Measurements from ENCODE around the gene IFI30. TPM values are rescaled to one million over a fixed set of nuclear protein-coding genes. Genes with fewer than 3 reads are reported as not detected.
A peak's percentile ranks its signal among the peaks of the same experiment; 100 is the strongest.

The IFI30 gene
- total RNA-seq, 2 donors from 2014 or later: 10.1 to 25.8 TPM

DNA sequence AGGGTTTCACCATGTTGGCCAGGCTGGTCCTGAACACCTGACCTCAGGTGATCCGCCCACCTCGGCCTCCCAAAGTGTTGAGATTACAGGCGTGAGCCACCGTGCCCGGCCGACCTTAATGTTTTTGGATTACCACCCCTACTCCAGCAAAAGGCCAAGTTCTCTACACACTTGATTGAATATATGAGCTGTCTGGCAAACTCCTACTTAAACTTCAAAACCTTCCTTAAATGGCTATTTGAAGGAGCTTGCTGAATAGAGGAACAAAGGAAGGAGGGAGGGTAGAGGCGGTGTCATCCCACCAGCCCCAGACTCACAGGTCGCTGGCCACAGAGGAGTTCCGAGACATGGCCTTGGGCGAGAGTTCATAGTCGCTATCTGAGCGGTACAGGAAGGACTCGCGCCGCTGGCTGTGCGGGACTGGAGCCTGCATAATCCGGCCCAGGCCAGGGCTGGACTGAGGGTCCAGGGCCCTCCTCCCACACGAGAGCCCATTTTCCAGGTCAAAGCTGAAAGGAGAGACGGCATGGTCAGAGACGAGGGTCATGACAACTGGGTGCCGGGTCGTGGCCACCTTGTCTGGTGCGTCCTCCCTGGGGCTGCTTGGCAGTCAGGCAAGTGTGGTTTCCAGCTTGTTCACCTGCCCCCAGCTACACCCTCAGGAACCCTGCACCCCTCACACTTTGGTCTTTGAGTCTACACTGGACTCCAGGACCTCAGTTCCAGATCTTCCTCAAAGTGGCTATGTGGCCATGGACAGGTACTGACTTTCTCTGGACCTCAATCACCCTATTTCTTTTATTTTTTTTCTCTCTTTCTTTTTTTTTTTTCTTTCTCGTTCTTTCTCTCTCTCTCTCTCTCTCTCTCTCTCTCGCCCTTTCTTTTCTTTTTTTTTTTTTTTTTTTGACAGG lies 48.5 kb downstream of the IFI30 start:
- DNase-seq: no peak
- no peak for ATAC-seq
- no peak overlapping the region for H3K27ac Mint-ChIP-seq
- peaks cover 56% of the 10 kb centered on the region for H3K27me3 Mint-ChIP-seq
- H3K4me3 Mint-ChIP-seq: no peak overlapping the region
- H3K9me3 ChIP-seq (ENCODE audit: control insufficient read depth, low read length, poor library complexity, severe bottlenecking): no peaks in the 10 kb centered on the region
- H3K4me1 Mint-ChIP-seq: peaks cover 19% of the 10 kb centered on the region
- no peaks in the 10 kb centered on the region for H3K36me3 Mint-ChIP-seq (ENCODE audit: low read depth)

DNA sequence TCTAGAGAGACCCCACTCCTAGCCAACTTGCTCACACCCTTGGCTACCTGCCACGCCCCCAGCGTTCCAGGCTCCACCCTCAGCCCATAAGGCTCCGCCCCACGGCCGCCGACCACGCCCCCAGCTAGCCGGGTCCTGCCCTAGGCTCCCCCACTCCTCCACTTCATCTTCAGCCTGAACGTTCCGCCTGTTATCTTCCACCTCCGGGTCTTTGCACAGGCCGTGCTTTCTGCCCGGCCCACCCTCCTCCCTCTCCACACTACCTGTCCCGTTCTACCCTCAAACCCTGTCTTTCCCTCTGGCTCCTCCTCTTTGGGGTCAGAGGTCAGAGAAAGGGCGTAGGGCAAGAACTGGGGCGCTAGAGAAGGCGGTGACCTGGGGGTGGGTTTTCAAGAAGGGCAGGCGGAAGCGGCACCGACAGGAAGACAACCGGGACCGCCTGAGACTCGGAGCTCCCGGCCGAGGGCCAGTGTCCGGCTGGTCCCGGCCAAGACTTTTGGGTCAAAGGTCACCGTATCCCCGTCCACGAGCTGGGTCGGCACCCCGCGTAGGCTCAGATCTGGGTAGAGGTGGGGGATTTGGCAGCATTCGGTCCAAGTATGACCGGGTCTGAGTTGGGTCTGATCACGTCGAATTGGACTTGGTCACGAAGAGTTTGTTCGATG lies 50.4 kb downstream of the IFI30 start:
- Mint-ChIP-seq H3K4me1 (peaks cover 19% of the 10 kb centered on the region), H3K27ac (peak overlapping the region; percentile 85), H3K36me3 (ENCODE audit: low read depth) (no peaks in the 10 kb centered on the region), H3K27me3 (peaks cover 67% of the 10 kb centered on the region), H3K4me3 (peak overlapping the region; percentile 91)
- H3K9me3 ChIP-seq (ENCODE audit: control insufficient read depth, low read length, poor library complexity, severe bottlenecking): no peaks in the 10 kb centered on the region
- DNase-seq: peak in 1 of 3 donors; percentile 19
- peak; percentile 17 for ATAC-seq

DNA sequence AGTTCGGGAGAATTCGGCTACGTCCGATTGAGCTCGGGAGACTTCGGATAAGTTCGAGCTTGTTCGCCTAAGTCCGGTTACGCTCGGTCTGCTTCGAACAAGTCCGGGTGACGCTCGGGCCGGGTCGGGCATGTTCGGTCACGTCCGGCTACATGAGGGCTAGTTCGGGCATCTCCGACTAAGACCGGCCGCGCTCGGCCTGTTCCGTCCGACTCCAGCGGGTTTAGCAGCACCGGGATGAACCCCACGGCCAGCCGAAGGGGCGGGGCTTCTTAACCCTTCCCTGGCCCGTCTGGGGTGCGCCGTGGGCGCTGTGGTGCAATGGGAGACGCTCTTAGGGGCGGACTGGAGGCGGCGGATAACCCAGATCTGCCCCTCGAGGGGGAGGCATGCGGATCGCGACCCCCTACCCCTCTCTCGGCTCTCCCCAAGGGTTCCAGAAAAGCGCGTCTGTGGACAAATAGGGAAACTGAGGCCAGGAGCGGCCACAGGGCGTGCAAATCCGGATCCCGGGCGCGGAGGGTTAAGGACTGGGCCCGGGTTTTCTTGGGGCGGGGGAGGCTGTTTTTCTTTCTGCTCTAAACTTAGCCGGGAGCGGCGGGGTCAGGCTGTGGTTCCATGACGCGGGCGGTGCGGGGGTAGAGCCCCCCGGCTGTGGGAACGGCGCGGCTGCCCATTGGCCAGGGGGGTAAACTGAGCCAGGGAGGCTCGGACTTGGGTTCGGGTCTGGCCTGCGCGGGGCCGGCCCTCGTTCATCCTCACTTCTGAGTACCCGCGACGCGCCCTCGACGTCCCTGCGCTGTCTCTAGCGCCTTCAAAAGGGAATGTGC lies 51.1 kb downstream of the IFI30 start:
- H3K36me3 Mint-ChIP-seq (ENCODE audit: low read depth): peaks cover under 1% of the 10 kb centered on the region

GRCh38 chr19:18225355-18225701 lies 51.7 kb downstream of the IFI30 start:
- H3K4me1 Mint-ChIP-seq: peaks cover 15% of the 10 kb centered on the region
- peak overlapping the region; percentile 91 for H3K4me3 Mint-ChIP-seq
- H3K27ac Mint-ChIP-seq: no peak overlapping the region
- no peaks in the 10 kb centered on the region for H3K9me3 ChIP-seq (ENCODE audit: control insufficient read depth, low read length, poor library complexity, severe bottlenecking)
- peaks cover 3% of the 10 kb centered on the region for H3K36me3 Mint-ChIP-seq (ENCODE audit: low read depth)
- peaks cover 69% of the 10 kb centered on the region for H3K27me3 Mint-ChIP-seq
- ATAC-seq: no peak
- DNase-seq: no peak

More for the DNA sequence above, 51.1 kb downstream of the IFI30 start:
- Mint-ChIP-seq H3K4me3 (peak overlapping the region; percentile 91), H3K27me3 (peaks cover 69% of the 10 kb centered on the region), H3K27ac (peak overlapping the region; percentile 85), H3K4me1 (peaks cover 18% of the 10 kb centered on the region)
- H3K9me3 ChIP-seq (ENCODE audit: control insufficient read depth, low read length, poor library complexity, severe bottlenecking): no peaks in the 10 kb centered on the region
- ATAC-seq: peak; percentile 97
- DNase-seq: peak; percentile 60 to 77 (median 62)

DNA sequence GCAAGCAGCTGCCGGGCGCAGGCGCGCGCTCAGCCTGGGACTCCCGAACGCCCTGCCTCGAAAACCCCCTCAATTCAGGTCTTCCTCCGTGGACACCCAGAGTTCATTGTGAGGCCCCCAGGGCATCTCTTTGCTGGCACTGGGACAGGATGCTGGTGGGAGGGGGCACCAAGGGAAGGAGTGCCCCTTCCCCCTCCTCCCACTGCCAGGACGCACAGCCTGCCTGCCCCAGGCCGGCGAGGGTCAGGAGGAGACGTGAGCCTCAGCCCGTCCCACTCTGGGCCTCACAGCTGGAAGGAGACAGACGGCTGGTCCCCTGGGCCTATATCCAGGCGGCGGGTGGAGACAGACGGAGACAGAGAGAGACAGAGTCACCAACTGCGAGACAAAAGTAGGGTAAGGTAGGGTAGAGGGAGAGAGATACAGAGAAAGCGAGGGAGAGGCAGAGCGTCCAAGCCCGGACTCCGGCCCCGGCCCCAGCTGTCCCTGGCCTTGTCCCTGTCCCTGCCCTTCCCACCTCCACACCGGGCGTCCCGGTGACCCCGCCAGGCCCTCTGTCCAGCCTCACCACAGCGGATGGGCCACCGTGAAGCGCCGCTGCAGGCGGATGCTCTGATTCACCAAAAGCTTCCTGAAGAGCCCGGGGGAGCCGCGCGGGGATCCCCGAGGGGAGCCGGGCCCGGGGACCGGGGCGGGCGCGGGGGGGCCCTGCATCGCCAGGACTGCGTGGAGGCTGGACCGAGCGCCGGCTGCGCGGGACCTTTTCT lies 52.3 kb downstream of the IFI30 start, which contains the start of gene PDE4C:
PDE4C (minus strand) TSS at position 737 of the 767 bp plus-strand sequence; CDS start at position 714, 23 bp downstream.
- no peak for ATAC-seq
- H3K9me3 ChIP-seq (ENCODE audit: control insufficient read depth, low read length, poor library complexity, severe bottlenecking): no peaks in the 10 kb centered on the region
- Mint-ChIP-seq H3K27ac (no peak within 1 kb of the TSS), H3K27me3 (peaks cover 70% of the 10 kb centered on the region), H3K36me3 (ENCODE audit: low read depth) (peaks cover 3% of the 10 kb centered on the region), H3K4me3 (peak within 1 kb of the TSS; percentile 91), H3K4me1 (peaks cover 15% of the 10 kb centered on the region)
- no peak for DNase-seq

GRCh38 chr19:18226956-18227780 lies 53.6 kb downstream of the IFI30 start:
- no peak for DNase-seq
- H3K4me3 Mint-ChIP-seq: peak overlapping the region; percentile 28
- no peak overlapping the region for H3K27ac Mint-ChIP-seq
- H3K36me3 Mint-ChIP-seq (ENCODE audit: low read depth): peaks cover 4% of the 10 kb centered on the region
- ATAC-seq: no peak
- H3K4me1 Mint-ChIP-seq: peaks cover 15% of the 10 kb centered on the region
- no peaks in the 10 kb centered on the region for H3K9me3 ChIP-seq (ENCODE audit: control insufficient read depth, low read length, poor library complexity, severe bottlenecking)
- H3K27me3 Mint-ChIP-seq: peaks cover 74% of the 10 kb centered on the region

Other genes with a start within 250 kb of the IFI30 start
- 10 to 100 TPM; 21.8 to 27.0 TPM for gene CCDC124, start 240.8 kb upstream of the IFI30 start, total RNA-seq
- gene KCNN1, start 206.7 kb upstream of the IFI30 start, total RNA-seq: not detected
- 100 to 1,000 TPM; 165 to 166 TPM for gene ARRDC2, start 165.6 kb upstream of the IFI30 start, total RNA-seq
- gene IL12RB1, start 86.9 kb upstream of the IFI30 start, total RNA-seq: 10 to 100 TPM; 56.7 to 71.1 TPM
- gene MAST3, start 76.0 kb upstream of the IFI30 start, total RNA-seq: 10 to 100 TPM; 38.2 to 50.8 TPM
- gene PIK3R2, start 20.6 kb upstream of the IFI30 start, total RNA-seq: 1 to 10 TPM; 8.6 to 9.1 TPM
- gene MPV17L2, start 19.4 kb downstream of the IFI30 start, total RNA-seq: 1 to 10 TPM; 3.8 TPM
- 10 to 100 TPM in 1 of 2 donors, 1 to 10 TPM in 1; 7.4 to 15.3 TPM for gene RAB3A, start 30.2 kb downstream of the IFI30 start, total RNA-seq
- under 1 TPM in 1 of 2 donors, not detected in 1; 0.31 TPM for gene PDE4C, start 52.6 kb downstream of the IFI30 start, total RNA-seq
- gene IQCN, start 100.6 kb downstream of the IFI30 start, total RNA-seq: 10 to 100 TPM; 16.5 to 21.9 TPM
- 1,000 to 10,000 TPM; 1,212 to 1,401 TPM for gene JUND, start 107.8 kb downstream of the IFI30 start, total RNA-seq
- gene LSM4, start 149.3 kb downstream of the IFI30 start, total RNA-seq: 10 to 100 TPM; 43.3 to 46.6 TPM
- gene PGPEP1, start 166.8 kb downstream of the IFI30 start, total RNA-seq: 10 to 100 TPM; 22.0 to 28.3 TPM
- under 1 TPM; 0.29 to 0.85 TPM for gene GDF15, start 212.3 kb downstream of the IFI30 start, total RNA-seq
- gene LRRC25, start 223.8 kb downstream of the IFI30 start, total RNA-seq: 1 to 10 TPM in 1 of 2 donors, under 1 TPM in 1; 0.63 to 3.2 TPM
- 100 to 1,000 TPM; 112 to 113 TPM for gene SSBP4, start 245.6 kb downstream of the IFI30 start, total RNA-seq